Adipose tissue (tissue), 3 donors: Measurements from ENCODE around the gene ZNRF2. TPM values are rescaled to one million over a fixed set of nuclear protein-coding genes. Genes with fewer than 3 reads are reported as not detected.

ENCODE experiments used
- H3K27ac ChIP-seq: one replicate; pipeline ENCODE4 v1.5.1; 2013; ENCODE audit warnings: low read depth, low read length
- WGBS, 3 donors: extraction: QIAGEN DNeasy Blood & Tissue Kit; methylation state at CpG; one replicate each; pipeline ENCODE4 v1.1.7; 2013; 5-methylcytosine and 5-hydroxymethylcytosine counted together
- polyA plus RNA-seq, 3 donors: library from polyadenylated mRNA; stranded (reverse); fragments of 200-250 nt; gene quantifications; one replicate each; pipeline ENCODE4 v1.2.3, GENCODE V29; 2013
- donor health status: healthy with polysubstance abuse.
- donor health status: Bipolar disorder and iron deficiency.
- donor health status: healthy.

Gene ZNRF2
- polyA plus RNA-seq, 3 donors, result 5.2 to 8.2 (median 5.4) TPM

- H3K27ac ChIP-seq, result no peak overlapping the region
- WGBS, 3 donors, result 52 to 73% (median 65%) methylated on average over 4 of the region's 4 CpGs
Observed at GRCh38 chr7:30335763-30336487, 51.5 kb downstream of the ZNRF2 start.

- no peak overlapping the region for H3K27ac ChIP-seq
- WGBS, 3 donors, result 24 to 66% (median 51%) methylated on average over 1 of the region's 1 CpG
Observed at GRCh38 chr7:30344513-30344912, 60.1 kb downstream of the ZNRF2 start.

- H3K27ac ChIP-seq, result no peak overlapping the region
- WGBS, 3 donors, result 92 to 93% (median 92%) methylated on average over 2 of the region's 2 CpGs
Observed at GRCh38 chr7:30347226-30348082, 63.1 kb downstream of the ZNRF2 start.

DNA sequence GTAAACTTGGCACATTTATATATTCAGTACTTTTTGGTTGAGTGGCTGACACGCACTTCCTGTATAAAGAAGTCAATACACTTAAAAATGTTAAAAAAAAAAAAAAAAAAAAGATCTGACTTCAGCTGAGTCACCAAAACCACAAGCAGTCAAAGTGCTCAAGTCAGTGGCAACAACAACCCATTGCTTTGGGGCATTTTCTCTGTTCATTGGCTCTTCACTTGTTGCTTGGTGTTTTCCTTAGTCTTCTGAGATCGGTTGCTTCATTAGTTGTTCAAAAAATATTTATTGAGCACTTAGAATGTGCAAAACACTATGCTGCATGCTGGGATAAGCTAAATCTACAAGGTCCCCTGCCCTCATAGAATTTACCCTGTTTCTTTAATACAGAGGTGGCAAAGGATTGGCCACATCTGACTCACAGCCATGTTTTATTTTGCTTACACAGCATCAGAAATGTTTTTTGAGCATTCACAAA lies 63.7 kb downstream of the ZNRF2 start:
- 52 to 73% (median 56%) methylated on average over 2 of the region's 2 CpGs for WGBS, 3 donors
- no peak overlapping the region for H3K27ac ChIP-seq

DNA sequence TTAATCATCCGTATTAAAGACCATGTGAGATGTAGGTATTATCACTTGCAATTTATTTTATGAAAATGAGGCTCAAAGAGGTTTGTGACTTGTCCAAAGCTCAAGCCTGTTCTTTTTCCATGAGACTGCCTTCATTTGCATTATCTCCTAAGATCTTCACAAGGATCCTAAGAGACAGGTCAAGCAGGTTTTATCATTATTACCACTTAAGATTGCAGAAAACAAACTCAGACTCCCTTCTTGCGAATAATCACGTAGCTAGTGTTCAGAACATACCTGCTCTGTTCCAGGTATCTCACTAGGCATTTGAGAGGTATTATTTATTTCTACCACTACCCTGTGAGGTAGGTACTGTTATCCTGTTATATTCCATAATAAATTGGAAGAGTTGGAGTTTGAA lies 64.8 kb downstream of the ZNRF2 start:
- WGBS, 3 donors, result 70 to 96% (median 92%) methylated on average over 3 of the region's 3 CpGs
- H3K27ac ChIP-seq, result no peak overlapping the region

GRCh38 chr7:30349816-30350215 lies 65.4 kb downstream of the ZNRF2 start:
- H3K27ac ChIP-seq, result no peak overlapping the region

DNA sequence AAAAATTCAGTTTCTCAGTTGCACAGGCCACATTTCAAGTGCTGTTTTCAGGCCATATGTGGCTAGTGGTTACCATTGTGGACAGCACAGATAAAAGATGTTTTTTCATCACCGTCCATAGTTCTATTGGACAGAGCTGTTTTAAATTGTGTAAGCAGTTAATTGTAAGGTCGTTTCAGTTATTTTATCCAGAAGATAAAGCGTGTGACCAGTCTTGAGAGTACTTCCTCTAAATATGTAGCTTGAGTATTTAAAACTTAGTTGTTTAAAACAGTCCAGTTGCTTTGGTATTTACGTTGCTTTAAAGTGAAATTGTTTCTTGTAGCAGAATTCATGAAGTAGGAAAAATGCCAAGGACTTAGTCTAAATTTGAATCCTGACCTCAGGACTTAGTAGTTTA lies 66.9 kb downstream of the ZNRF2 start:
- WGBS, 3 donors, result 45 to 64% (median 56%) methylated on average over 4 of the region's 4 CpGs
- no peak overlapping the region for H3K27ac ChIP-seq

DNA sequence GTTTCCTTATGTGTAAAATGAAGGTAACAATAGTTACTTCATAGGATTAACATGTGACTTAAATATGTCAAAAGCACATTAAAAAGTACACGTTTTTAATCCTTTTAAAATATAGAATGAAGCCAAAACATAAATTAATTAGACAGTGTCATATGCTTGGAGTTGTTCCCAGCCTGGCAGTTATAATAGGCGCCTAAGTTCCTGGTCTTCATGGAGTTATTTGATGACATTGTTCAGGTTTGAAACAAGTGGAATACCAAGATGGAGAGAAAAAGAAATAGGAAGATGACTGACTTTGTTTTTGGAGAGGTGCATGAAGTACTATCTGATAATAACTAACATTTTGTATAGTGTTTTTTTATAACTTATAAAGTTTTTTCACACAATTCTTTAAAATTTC lies 67.3 kb downstream of the ZNRF2 start:
- 48 to 51% (median 49%) methylated on average over 2 of the region's 2 CpGs for WGBS, 3 donors
- no peak overlapping the region for H3K27ac ChIP-seq

- 92 to 93% (median 92%) methylated on average over 5 of the region's 5 CpGs for WGBS, 3 donors
- H3K27ac ChIP-seq, result no peak overlapping the region
Observed at GRCh38 chr7:30352169-30352568, 67.8 kb downstream of the ZNRF2 start.

DNA sequence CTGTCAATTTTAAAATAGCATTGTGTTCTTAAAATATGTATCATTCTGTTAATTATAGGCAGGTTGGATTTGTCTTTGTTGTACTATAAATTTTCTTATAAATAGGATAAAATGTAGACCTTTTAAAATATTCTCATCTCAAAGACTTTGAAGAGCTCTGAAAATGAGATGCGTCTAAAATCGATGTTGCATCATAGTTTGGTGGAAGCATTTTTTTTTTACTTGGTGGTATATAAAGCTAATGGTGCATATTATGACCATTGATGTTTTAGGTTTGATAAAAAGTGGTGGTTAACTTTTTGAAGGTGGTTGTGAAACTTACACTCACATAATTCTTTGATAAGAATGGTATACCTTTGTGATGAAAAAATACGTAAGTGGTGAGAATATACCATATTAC lies 69.1 kb downstream of the ZNRF2 start:
- WGBS, 3 donors, result 92 to 96% (median 93%) methylated on average over 3 of the region's 3 CpGs
- no peak overlapping the region for H3K27ac ChIP-seq

DNA sequence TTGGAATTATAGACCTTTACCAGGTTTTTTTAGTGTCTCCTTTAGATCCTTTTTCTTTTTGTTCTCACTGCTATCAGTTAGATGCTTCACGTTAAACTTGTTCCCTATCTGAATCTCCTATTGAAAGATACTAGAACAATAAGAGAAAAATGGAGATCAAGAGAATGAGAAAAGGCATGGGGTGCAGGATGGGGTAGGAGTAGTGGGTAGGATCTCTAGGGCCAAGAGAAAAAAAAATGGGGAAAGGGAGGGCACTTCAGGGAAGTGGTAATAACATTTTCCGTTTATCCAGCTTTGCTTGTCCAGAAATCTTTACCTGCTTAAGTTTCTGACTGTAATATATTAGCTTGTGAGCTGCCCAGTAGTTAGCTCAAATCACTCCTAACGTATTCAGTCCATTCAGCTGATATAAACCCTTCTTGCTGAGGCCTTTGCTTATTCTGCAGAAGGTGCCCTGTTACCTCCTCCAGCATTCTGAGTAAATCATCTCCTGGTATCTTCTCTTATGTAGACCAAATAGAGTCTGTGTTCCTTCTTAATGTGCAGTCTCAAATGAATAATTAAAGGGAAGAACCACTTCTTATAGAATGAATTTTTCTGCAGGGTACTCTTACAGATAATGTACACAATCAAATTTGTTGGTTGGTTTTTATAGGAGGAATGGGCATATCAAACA lies 69.7 kb downstream of the ZNRF2 start:
- WGBS, 3 donors, result 81 to 90% (median 89%) methylated on average over 3 of the region's 3 CpGs
- no peak overlapping the region for H3K27ac ChIP-seq

DNA sequence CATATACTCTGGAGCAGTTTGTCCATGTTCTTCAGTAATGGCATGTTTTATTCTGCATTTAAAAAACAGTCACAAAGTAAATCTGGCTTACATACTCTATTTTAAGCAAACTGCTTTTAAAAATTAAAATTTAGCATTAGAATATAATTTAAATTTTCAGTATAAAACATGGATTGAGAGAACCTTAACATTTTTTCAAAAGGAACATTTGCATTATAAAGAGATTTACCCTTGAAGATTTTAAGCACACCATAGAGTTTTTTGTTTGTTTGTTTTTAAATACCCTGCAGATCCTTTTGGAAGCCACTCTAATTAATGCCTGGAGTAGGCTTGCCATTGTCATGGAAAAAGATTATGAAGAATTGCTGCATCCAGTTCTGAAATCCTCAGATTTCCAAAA lies 70.4 kb downstream of the ZNRF2 start:
- no peak overlapping the region for H3K27ac ChIP-seq

DNA sequence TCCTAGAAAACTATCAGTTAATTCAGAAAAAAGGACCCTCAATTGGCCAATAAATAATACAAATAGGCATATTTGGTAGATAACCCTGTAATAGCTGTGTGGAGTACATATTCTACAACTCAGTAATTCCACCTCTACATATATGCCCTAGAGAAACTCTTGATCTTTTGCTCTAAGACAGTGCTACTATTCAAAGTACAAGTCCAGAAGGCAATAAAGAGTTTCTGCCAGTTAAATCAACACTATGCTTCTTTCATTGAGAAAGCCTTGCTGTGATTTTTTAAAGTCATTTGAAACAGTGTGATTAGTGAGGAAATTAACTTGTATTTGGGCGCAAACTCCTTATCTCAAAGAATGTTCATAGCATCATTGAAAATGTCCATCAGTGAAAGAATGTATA lies 75.6 kb downstream of the ZNRF2 start:
- 97 to 100% (median 98%) methylated on average over 1 of the region's 1 CpG for WGBS, 3 donors
- no peak overlapping the region for H3K27ac ChIP-seq

GRCh38 chr7:30363778-30364563 lies 79.6 kb downstream of the ZNRF2 start:
- 77 to 94% (median 81%) methylated on average over 3 of the region's 3 CpGs for WGBS, 3 donors
- H3K27ac ChIP-seq, result no peak overlapping the region

GRCh38 chr7:30364773-30365172 lies 80.4 kb downstream of the ZNRF2 start:
- H3K27ac ChIP-seq, result no peak overlapping the region
- 92 to 100% (median 94%) methylated on average over 1 of the region's 1 CpG for WGBS, 3 donors

DNA sequence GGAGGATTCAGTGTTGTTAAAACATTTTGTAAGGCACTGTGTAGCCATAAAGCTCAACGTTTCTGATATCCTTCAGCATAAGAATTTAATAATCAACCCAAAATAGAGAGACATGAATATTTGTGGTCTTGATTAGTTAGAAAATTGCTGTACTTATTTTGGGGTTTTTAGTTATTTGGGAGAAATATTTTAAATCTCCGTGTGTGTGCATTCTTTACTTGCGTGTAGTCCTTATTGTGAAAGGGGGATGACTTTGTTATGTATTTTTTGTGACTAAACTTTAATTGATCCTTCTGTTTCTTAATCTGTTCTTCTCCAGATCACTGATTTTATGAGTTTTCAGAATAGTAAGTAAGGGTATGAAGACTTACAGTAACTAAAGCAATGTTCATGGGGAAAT lies 81.2 kb downstream of the ZNRF2 start:
- WGBS, 3 donors, result 88 to 93% (median 92%) methylated on average over 3 of the region's 3 CpGs
- H3K27ac ChIP-seq, result no peak overlapping the region

- no peak overlapping the region for H3K27ac ChIP-seq
- WGBS, 3 donors, result 60 to 80% (median 75%) methylated on average over 2 of the region's 2 CpGs
Observed at GRCh38 chr7:30366606-30367005, 82.2 kb downstream of the ZNRF2 start.

DNA sequence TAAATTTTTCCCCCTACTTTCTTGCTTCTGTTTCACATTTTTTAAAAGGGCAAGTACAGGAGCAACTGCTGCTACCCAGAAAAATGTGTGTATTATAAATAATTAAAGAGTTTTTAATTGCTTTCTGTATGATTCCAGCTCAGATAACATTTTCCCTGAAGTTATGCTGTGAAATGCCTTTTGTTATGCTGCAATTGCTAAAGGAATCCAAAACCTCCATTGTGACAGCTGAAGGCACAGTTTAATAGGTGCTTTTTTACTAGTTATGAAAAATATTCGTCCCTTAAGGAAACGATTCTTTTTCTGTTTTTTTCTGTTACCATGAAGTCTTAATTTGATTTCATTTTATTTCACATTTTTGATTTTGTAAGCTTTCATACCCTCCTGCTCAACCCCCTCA lies 83.2 kb downstream of the ZNRF2 start:
- H3K27ac ChIP-seq, result no peak overlapping the region
- WGBS, 3 donors, result 67 to 84% (median 78%) methylated on average over 2 of the region's 2 CpGs

DNA sequence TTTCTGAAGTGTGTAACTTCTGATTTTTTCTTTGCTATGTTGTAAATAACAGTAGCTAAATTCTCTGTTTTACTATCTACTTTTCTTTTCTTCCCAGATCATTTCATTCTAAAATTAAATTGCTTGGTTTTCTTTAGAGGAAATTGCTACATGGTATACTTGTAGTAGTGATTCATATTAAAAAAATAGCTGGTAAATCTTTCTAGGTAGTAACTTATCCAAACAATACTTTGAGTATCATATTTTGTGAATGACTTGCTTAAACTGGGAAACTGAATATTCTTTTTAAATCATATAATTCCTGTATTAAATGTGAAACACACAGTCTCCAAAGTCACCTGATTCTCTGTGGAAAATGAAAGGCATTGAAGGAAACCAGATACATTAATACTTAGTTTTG lies 85.5 kb downstream of the ZNRF2 start:
- H3K27ac ChIP-seq, result no peak overlapping the region
